H9 (cell line): ENCODE data around the gene NIN. TPM values are rescaled to one million over a fixed set of nuclear protein-coding genes. Genes with fewer than 3 reads are reported as not detected.

Experiments
- DNase-seq: peaks from one replicate; pipeline ENCODE4 v3.0.0-alpha.2; 2017
- H2AFZ ChIP-seq: one replicate; pipeline ENCODE4 v1.6.1; 2013; ENCODE audit warnings: mild to moderate bottlenecking, low read length, control low read depth, moderate library complexity
- H2AK5ac ChIP-seq: 2 replicates; pipeline ENCODE4 v1.6.1; 2013; ENCODE audit warnings: low read length, control low read depth, mixed read lengths; ENCODE audit not compliant: insufficient read length
- H2BK120ac ChIP-seq: one replicate; pipeline ENCODE4 v1.6.1; 2013; ENCODE audit warnings: low read depth, mild to moderate bottlenecking, low read length, control low read depth, inconsistent platforms; ENCODE audit not compliant: poor library complexity, severe bottlenecking
- H2BK12ac ChIP-seq: 2 replicates; pipeline ENCODE4 v1.6.1; 2013; ENCODE audit warnings: low read length, control low read depth, mixed read lengths, low read depth; ENCODE audit not compliant: insufficient read length
- H2BK15ac ChIP-seq: 2 replicates; pipeline ENCODE4 v1.6.1; 2013; ENCODE audit warnings: low read depth, low read length, control low read depth
- H2BK20ac ChIP-seq: one replicate; pipeline ENCODE4 v1.6.1; 2013; ENCODE audit warnings: low read depth, mild to moderate bottlenecking, low read length, control low read depth, inconsistent platforms; ENCODE audit not compliant: poor library complexity, severe bottlenecking
- H2BK5ac ChIP-seq: 2 replicates; pipeline ENCODE4 v1.6.1; 2013; ENCODE audit warnings: low read length, control low read depth, mixed read lengths; ENCODE audit not compliant: insufficient read length
- H3K14ac ChIP-seq: 2 replicates; pipeline ENCODE4 v1.6.1; 2013; ENCODE audit warnings: low read length, control low read depth; ENCODE audit not compliant: insufficient read depth
- H3K18ac ChIP-seq: 2 replicates; pipeline ENCODE4 v1.6.1; 2013; ENCODE audit warnings: low read depth, mild to moderate bottlenecking, mixed read lengths, low read length, control low read depth; ENCODE audit not compliant: insufficient read length
- H3K23ac ChIP-seq: 2 replicates; pipeline ENCODE4 v1.6.1; 2013; ENCODE audit warnings: low read length, control low read depth, mixed read lengths, low read depth; ENCODE audit not compliant: insufficient read length
- H3K23me2 ChIP-seq: 2 replicates; pipeline ENCODE4 v1.6.1; 2013; ENCODE audit warnings: low read depth, mild to moderate bottlenecking, mixed read lengths, low read length, control low read depth; ENCODE audit not compliant: insufficient read length, poor library complexity, severe bottlenecking
- H3K27ac ChIP-seq: 2 replicates; pipeline ENCODE4 v1.5.1; 2013; ENCODE audit warnings: low read length, control low read depth, mixed read lengths, low read depth; ENCODE audit not compliant: insufficient read length
- H3K27me3 ChIP-seq: 2 replicates; pipeline ENCODE4 v1.6.1; 2013; ENCODE audit warnings: low read length, control low read depth, inconsistent platforms; ENCODE audit not compliant: insufficient read depth
- H3K4ac ChIP-seq: 2 replicates; pipeline ENCODE4 v1.6.1; 2013; ENCODE audit warnings: low read depth, mild to moderate bottlenecking, control low read depth, inconsistent platforms, low read length, moderate library complexity
- H3K4me1 ChIP-seq: 2 replicates; pipeline ENCODE4 v1.6.1; 2013; ENCODE audit warnings: low read length, control low read depth, inconsistent platforms; ENCODE audit not compliant: insufficient read depth
- H3K4me2 ChIP-seq: 2 replicates; pipeline ENCODE4 v1.6.1; 2013; ENCODE audit warnings: low read length, control low read depth, mixed read lengths; ENCODE audit not compliant: insufficient read length, insufficient read depth
- H3K56ac ChIP-seq: 2 replicates; pipeline ENCODE4 v1.6.1; 2013; ENCODE audit warnings: low read depth, mild to moderate bottlenecking, mixed read lengths, low read length, control low read depth; ENCODE audit not compliant: insufficient read length
- H3K79me1 ChIP-seq: 2 replicates; pipeline ENCODE4 v1.6.1; 2013; ENCODE audit warnings: low read depth, mild to moderate bottlenecking, moderate library complexity, low read length, control low read depth, inconsistent platforms; ENCODE audit not compliant: insufficient read depth, poor library complexity, severe bottlenecking
- H3K79me2 ChIP-seq: 2 replicates; pipeline ENCODE4 v1.6.1; 2013; ENCODE audit warnings: low read length, control low read depth, inconsistent platforms; ENCODE audit not compliant: insufficient read depth
- H3K9ac ChIP-seq: 2 replicates; pipeline ENCODE4 v1.6.1; 2013; ENCODE audit warnings: low read length, control low read depth, mixed read lengths; ENCODE audit not compliant: insufficient read length; ENCODE audit errors: extremely low read depth
- H3K9me3 ChIP-seq: one replicate; pipeline ENCODE4 v1.6.1; 2013; ENCODE audit warnings: low read depth, low read length, inconsistent platforms; ENCODE audit not compliant: control insufficient read depth
- H3T11ph ChIP-seq: one replicate; pipeline ENCODE4 v1.6.1; 2013; ENCODE audit warnings: mild to moderate bottlenecking, low read length, control low read depth, inconsistent platforms
- H4K20me1 ChIP-seq: one replicate; pipeline ENCODE4 v1.6.1; 2013; ENCODE audit not compliant: control insufficient read depth, insufficient read length, insufficient read depth
- H4K5ac ChIP-seq: 2 replicates; pipeline ENCODE4 v1.6.1; 2013; ENCODE audit warnings: low read depth, mild to moderate bottlenecking, mixed read lengths, low read length, control low read depth; ENCODE audit not compliant: insufficient read length
- H4K8ac ChIP-seq: replicated peaks from 2 replicates; pipeline ENCODE4 v1.6.1; 2013; ENCODE audit warnings: low read length, control low read depth, mixed read lengths, low read depth; ENCODE audit not compliant: insufficient read length
- H4K91ac ChIP-seq: 2 replicates; pipeline ENCODE4 v1.6.1; 2013; ENCODE audit warnings: low read depth, mild to moderate bottlenecking, moderate library complexity, mixed read lengths, low read length, control low read depth; ENCODE audit not compliant: insufficient read length
- H3K27ac Mint-ChIP-seq, 3 experiments: 2 replicates in 2 of 3; 3 replicates in 1 of 3; pipeline ENCODE4 v1.8.0; 2020 to 2021; ENCODE audit warnings: mixed read lengths in 3 of 3, mild to moderate bottlenecking in 1 of 3, moderate library complexity in 1 of 3
- H3K27me3 Mint-ChIP-seq: 2 replicates; pipeline ENCODE4 v1.8.0; 2021; ENCODE audit warnings: low read depth, mild to moderate bottlenecking, moderate library complexity, mixed read lengths
- H3K36me3 Mint-ChIP-seq, 3 experiments: 2 replicates in 2 of 3; 3 replicates in 1 of 3; pipeline ENCODE4 v1.8.0; 2020 to 2021; ENCODE audit warnings: low read depth in 3 of 3, mixed read lengths in 3 of 3; ENCODE audit not compliant: insufficient read depth in 1 of 3
- H3K4me1 Mint-ChIP-seq, 2 experiments: 2 replicates each; pipeline ENCODE4 v1.8.0; 2020; ENCODE audit warnings: mixed read lengths in 2 of 2
- H3K4me3 Mint-ChIP-seq, 2 experiments: 2 replicates in 1 of 2; 3 replicates in 1 of 2; pipeline ENCODE4 v1.8.0; 2020 to 2021; ENCODE audit warnings: mild to moderate bottlenecking in 2 of 2, mixed read lengths in 2 of 2, moderate library complexity in 1 of 2
- H3K9me3 Mint-ChIP-seq, 2 experiments: 2 replicates in 1 of 2; 3 replicates in 1 of 2; pipeline ENCODE4 v1.8.0; 2020; ENCODE audit warnings: mild to moderate bottlenecking in 2 of 2, mixed read lengths in 2 of 2, moderate library complexity in 1 of 2
- CTCF ChIP-seq: fragments of 200-600 bp; sonication (generic); conservative IDR thresholded peaks from 3 replicates; pipeline ENCODE4 v1.8.0; 2021; ENCODE audit warnings: antibody characterized with exemption, mild to moderate bottlenecking
- total RNA-seq: library from RNA; stranded (reverse); gene quantifications from 2 replicates; pipeline ENCODE4 v1.2.1, GENCODE V29; 2021

Gene NIN
- total RNA-seq, 1 experiment from 2014 or later, result 18.4 TPM

DNA sequence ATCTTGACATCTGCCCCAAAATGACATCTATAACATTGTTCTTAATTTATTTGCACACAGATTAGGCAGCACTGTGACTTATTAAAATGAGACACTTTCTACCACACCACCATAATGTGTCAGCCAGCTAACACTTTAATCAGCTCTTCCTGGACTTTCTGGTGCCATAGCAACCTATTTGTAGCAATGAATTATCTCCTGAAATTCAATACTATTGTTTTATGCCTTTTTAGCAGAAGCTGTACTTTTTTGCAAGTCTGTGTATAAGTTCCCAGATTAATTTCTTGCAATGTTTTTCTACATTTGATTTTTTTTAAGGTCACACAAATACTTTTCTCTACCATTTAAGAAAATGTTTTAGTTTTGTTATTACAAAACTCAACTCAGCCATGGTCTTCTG is 90.1 kb downstream of the NIN start:
- Histone ChIP-seq H2BK12ac (no peak overlapping the region), H3K23me2 (no peaks in the 10 kb centered on the region), H3K56ac (no peak overlapping the region), H3K4me1 (no peaks in the 10 kb centered on the region; the same call in 1 of the 2 replicates), H3K4me2 (no peak overlapping the region), H2BK5ac (no peak overlapping the region), H3K79me2 (no peaks in the 10 kb centered on the region), H3T11ph (no peak overlapping the region), H3K23ac (no peak overlapping the region), H3K14ac (no peak overlapping the region), H3K9me3 (no peaks in the 10 kb centered on the region), H4K20me1 (no peaks in the 10 kb centered on the region), H3K9ac (no peak overlapping the region), H2BK20ac (no peak overlapping the region), H2BK120ac (no peak overlapping the region), H2AFZ (no peak overlapping the region), H4K8ac (no peak overlapping the region), H3K18ac (no peak overlapping the region), H2AK5ac (no peak overlapping the region), H3K27me3 (no peaks in the 10 kb centered on the region), H3K27ac (no peak overlapping the region), H3K4ac (no peak overlapping the region), H4K5ac (no peak overlapping the region), H3K79me1 (no peaks in the 10 kb centered on the region), H2BK15ac (no peak overlapping the region), H4K91ac (no peak overlapping the region)
- no peaks in the 10 kb centered on the region for H3K27me3 Mint-ChIP-seq
- no peak for DNase-seq
- peaks cover 0 to 4% of the 10 kb centered on the region in 2 experiments; a peak in 2 of 4 replicates for H3K4me1 Mint-ChIP-seq
- H3K4me3 Mint-ChIP-seq, result no peak overlapping the region
- peaks cover 12 to 31% (median 16%) of the 10 kb centered on the region in 3 experiments for H3K36me3 Mint-ChIP-seq
- H3K9me3 Mint-ChIP-seq, result no peaks in the 10 kb centered on the region
- no peak for TF ChIP-seq CTCF
- H3K27ac Mint-ChIP-seq, result no peak overlapping the region
